Cerebellar nuclear complex (tissue), 1 donor: ENCODE measurements around the gene SLCO2B1.

ENCODE experiments used
- DNase-seq, 2 experiments: peaks; one replicate each; lab custom pipeline; 2025; lab: John Stamatoyannopoulos, UW

Gene SLCO2B1

GRCh38 chr11:75223954-75224643, 73.2 kb downstream of the SLCO2B1 start:
- no peak for DNase-seq

- no peak for DNase-seq
These were observed 74.9 kb downstream of the SLCO2B1 start for GRCh38 chr11:75225794-75226193.

- no peak for DNase-seq
These were observed 78.6 kb downstream of the SLCO2B1 start for GRCh38 chr11:75229466-75229865.

GRCh38 chr11:75230621-75231020, 79.7 kb downstream of the SLCO2B1 start:
- no peak for DNase-seq

GRCh38 chr11:75233754-75234172, 82.9 kb downstream of the SLCO2B1 start:
- no peak for DNase-seq

GRCh38 chr11:75236062-75236461, 85.2 kb downstream of the SLCO2B1 start:
- DNase-seq: no peak

- DNase-seq: no peak
These were observed 86.1 kb downstream of the SLCO2B1 start for GRCh38 chr11:75237050-75237449.

- DNase-seq: no peak
These were observed 87.9 kb downstream of the SLCO2B1 start for GRCh38 chr11:75238595-75239440.

- DNase-seq: no peak
These were observed 88.8 kb downstream of the SLCO2B1 start for GRCh38 chr11:75239531-75240290.

- DNase-seq: no peak
These were observed 89.6 kb downstream of the SLCO2B1 start, which contains the start of gene TPBGL for GRCh38 chr11:75240311-75241035. Gene TPBGL, plus strand, starts transcription at chr11:75240774. Its CDS starts 276 bp downstream, at chr11:75241050.

- no peak for DNase-seq
These were observed 90.4 kb downstream of the SLCO2B1 start for GRCh38 chr11:75241036-75241905.

GRCh38 chr11:75241906-75242644, 91.2 kb downstream of the SLCO2B1 start:
- no peak for DNase-seq

GRCh38 chr11:75242722-75243600, 92.1 kb downstream of the SLCO2B1 start:
- no peak for DNase-seq

GRCh38 chr11:75244052-75244814, 93.3 kb downstream of the SLCO2B1 start:
- DNase-seq: no peak

- no peak for DNase-seq
These were observed 94.6 kb downstream of the SLCO2B1 start for GRCh38 chr11:75245356-75246005.

GRCh38 chr11:75246006-75246670, 95.2 kb downstream of the SLCO2B1 start:
- DNase-seq: no peak
